HS-5 (cell line): ENCODE results near the gene TMEM94.

Experiments used
- DNase-seq: peaks from one replicate; pipeline ENCODE4 v3.0.0-alpha.2; 2012; ENCODE audit warnings: low read depth

The TMEM94 gene

DNA sequence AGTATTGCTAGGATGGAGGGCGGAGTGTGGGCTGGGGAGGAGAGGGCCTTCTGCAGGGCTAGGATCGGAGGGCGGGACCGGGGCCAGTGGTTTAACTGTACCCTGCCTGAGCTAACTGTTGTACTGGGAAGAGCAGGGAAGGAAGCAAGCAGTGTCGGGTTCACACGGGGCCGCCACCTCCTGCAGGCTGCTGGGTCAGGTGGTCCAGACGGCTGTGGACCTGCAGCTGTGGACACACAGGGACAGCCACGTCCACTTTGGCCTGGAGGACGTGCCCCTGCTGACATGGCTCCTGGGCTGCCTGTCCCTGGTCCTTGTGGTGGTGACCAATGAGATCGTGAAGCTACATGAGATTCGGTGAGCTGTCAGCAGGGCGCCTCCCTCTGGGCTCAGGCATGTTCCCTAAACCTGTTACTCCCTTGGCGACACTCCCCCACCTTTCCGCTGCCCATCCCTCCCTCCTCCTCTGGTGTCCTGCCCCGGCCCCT is 42.3 kb downstream of the TMEM94 start:
- DNase-seq: no peak

DNA sequence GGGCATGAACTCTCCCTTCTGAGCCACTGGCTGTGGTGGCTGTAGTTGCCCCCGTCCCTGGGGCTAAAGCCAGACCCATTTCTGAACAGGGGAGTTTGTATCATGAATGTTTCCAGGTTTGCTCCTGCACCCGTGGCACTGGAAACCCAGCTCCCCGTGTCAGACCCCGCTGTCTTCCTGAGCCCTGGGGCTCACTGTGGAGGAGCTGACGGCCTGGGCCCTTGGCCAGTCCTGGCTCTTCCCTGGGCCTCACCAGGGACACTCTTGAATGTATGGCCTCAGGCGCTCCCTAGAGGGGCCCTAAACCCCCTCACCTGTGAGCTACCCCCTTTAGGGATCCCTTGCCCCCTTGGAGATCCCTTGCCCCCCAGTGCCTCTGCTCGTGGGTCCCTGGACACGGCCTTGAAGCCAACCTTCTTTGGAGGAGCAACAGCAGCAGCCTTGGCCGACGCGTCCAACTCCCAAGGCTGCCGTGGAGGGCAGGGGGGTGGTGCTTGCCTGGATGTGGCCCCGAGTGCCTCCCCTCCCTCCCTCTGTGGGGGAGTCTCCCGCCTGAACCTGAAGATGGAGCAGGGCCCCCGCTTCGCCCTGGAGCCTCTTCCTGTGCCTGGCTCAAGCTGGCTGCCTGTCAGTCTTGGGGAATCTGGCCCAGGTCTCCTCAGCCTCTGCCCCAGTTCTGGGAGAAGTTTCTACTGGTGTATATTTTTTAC is 43.0 kb downstream of the TMEM94 start:
- DNase-seq: no peak

DNA sequence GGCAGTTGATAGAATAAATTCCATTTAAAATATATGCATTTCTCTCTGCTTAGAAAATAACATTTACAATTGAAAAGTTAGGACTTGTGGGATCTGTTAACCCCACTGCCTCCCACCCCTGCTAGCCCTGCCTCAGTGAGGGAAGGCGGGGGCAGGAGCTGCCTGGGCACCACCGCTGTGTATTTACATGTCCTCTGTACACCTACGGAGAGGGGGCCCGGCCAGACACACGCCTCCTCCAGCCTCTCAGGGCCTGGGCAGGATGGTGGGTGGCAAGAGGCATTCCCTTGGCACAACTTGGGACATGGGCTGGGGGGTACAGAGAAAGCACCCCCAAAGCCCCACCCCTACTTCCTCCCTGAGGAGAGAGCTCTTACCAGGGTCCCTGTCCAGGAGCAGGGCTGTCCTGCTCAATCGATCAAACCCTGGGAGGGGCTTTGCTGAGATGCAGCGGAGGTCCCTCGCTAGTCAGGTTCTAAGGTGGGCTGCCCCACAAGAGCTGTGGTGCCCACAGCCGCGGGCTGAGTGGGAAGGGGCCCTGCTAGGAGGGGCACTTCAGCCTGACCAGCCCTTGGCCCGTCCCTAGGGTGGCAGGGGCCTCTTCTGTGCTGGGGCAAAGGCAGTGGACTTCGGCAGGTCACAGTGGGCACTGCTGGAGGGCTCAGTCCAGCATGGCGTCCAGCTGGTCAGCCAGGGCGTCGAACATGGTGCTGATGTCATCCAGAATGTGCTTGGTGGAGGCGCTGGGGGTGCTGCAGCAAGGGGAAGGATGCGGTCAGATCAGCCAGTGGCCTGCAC is 44.2 kb downstream of the TMEM94 start:
- DNase-seq: no peak

DNA sequence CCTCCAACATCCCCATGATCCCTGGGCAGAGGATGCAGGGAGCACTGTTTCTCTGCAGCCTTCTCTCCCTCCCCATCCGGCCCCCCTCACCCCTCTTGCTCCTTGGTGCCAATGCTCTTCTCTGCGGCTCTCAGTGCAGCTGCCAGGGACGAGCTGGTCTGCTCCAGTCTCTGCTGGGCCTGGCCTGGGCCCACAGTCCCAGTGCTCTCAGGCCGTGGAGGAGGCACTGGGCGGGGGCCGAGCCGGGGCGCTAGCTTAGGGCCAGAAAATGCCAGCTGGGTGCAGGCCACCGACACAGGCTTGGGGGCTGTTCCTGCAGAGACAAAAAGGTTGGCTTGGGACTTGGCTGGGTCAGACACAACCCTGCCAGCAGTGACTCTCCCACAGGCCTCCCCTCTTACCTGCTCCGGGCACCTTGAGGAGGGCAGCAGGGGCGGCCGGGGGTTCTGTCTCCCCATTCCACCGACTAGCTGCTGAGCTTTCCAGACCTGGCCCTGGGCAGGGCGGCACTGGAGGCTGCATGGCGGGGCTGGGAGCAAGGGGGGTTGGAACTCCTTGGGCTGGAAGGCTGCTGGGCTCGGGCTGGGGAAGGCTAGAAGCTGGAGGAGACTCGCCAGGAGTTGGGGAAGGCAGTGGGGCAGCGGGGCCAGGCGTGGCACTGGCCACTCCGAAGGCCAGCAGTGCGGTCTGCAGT is 45.1 kb downstream of the TMEM94 start:
- DNase-seq: no peak

DNA sequence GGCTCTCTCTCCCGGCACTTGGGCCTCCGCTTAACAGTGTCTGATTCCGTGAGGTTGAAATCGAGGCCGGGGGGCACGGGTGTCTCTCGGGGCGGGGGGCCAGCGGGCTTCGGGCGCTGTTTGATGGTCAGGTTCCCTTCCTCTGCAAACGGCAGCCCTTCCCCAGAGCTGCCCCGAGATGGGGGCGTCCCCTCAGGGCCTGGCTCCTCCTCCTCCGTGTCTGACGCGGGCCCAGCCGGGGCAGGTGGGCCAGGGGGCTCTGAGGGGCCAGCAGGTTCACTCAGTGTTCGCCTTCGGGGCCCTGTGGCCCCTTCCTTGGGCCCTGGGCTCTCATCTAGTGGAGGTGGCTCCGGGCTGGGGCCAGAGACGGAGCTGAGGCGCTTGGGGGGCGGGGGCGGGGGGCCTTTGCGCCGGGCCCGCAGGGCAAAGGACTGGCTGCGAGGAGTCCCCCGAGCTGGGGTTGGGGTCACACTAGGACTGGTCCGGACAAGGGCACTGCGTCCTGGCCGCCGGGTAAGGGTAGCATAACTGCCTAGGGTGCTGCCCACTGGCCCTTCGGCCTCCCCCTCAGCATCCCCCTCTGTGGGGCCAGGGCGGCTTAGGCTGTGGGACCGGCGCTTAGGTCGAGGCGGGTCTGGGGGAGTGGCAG is 45.8 kb downstream of the TMEM94 start:
- no peak for DNase-seq

DNA sequence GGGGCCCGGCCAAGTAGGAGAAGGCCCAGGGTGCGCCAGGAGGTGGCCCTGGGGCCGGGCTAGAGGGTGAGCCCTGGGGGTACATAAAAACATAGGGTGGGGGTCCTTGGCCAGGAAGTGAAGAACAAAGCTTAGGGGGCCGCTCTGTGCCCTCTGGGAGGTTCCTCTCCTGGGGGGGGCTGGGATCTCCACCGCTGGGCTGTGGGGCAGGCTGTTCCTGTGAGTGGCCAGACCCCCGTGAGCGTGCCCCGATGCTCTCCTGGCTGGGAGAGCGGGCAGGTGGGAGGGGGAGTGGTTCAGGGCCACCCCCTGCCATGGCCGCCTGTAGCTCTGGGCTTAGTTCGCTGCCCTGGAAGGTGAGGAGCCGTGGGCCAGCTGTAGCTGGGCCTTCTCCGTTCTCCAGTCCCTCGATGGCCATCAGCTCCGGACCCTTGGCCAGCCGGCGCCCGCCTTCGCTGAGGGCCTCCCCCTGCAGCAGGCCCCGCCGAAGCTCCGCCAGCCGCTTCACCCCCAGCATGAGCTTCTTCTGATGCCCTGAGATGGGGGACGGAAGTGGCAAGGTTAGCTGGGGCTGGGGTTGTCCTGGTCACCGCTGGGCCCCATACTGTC is 46.4 kb downstream of the TMEM94 start:
- no peak for DNase-seq

DNA sequence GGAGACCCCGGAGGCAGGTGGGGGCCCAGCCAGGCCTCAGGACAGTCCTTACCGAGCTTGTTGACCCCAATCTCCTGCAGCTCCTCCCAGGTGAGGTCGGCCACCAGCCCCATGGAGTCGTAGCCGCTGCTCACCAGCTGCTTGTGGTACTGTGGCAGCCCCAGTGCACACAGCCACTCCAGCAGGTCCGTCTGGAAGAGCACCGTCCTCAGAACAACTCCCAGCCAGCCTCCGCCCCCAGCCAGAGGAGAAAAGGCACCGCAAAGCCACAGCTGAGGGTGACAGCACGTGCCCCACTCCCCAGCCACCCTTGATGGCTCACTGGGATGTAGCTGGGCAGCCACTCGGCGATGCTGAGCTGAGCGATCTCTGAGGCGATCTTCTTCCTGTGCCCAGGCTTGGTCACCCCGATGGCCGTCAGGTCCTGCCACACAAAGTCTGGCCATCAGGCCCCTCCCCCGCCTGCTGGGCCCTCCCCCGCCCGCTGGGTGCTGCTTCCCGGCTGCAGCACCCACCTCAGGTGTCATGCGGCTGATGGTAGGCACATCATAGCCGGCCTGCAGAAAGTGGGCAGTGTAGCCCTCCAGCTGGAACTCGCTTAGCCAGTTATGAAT is 47.0 kb downstream of the TMEM94 start:
- no peak for DNase-seq

DNA sequence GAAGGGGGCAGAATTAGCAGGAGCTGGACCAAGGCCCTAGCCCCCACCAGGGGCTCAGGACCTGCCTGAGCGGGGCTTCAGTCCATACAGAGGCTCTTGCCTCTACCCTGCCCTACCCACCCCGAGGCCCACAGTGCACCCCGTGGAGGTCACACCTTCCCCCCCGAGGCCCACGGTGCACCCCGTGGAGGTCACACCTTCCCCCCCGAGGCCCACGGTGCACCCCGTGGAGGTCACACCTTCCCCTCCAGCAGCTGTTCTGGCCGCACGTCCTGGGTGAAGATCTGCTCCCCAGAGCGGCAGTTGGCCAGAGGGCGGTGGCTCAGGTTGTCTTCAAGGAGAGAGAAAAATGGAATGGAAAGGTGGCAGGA is 47.5 kb downstream of the TMEM94 start:
- DNase-seq: no peak

DNA sequence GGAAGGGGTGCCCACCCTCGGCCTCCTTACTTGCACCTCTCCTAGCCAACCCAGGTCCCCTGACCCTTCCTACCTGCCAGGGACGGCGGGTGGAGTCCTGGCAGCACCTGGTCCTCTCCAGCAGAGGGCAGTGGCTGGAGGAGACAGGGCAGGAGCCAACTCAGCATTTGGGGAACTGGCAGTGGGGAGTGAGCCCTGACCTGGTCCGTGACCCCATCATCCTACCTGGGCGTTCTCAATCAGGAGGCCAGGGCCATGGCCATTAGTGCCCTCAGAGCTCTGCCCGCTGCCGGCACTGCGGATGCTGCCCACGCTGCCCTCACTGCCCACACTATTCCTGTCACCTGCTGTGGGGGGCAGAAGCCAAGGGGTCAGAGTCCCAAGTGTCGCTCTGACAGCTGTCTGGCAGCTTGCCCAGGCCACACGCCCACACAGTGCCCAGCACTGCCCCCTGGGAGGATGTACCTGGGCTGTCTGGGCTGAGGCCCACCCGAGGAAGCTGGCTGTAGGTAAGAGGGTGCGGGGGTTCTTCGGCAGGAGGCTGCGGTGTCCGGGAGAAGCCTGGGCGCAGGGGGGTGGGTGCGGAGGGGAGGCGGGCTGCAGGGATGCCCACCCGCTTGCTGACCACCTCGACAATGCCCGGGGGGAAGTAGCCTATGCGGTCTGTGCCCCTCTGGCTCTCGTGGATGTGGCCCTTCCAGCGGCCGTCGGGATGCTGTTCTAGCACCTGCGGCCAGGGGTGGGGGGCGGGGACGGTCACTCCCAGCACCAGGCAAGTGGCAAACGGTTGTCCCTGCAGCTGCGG is 48.1 kb downstream of the TMEM94 start:
- no peak for DNase-seq

DNA sequence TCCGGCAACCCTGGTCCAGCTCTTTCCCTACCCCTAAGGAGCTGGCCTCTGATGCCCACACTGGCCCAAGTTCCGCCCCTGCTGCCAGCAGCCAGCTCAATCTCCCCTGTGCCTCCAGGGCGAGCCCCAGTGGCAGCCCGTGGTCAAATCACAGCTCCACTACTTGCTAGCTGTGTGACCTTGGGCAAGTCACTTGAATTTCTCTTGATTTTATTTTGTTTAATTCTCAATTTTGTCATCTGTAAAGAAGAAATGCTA is 48.6 kb downstream of the TMEM94 start:
- no peak for DNase-seq

DNA sequence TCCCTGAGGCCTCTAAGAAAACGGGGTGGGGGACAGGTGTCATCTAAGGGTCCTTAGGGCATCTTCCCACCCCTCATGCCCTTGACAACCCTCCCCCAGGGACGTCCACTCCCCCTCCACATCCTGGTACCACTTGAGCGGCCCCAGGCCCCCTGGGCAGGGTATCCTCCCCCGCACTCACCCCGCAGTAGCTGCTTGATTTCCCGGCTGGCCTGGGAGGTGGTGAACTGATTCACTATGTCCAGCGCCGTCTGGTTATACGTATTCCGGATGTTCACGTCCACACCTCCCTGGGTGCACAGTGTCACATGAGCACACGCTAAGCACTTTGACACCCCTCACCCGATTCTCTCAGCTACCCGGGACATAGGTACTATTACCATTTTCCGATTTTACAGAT is 49.2 kb downstream of the TMEM94 start:
- DNase-seq: no peak

DNA sequence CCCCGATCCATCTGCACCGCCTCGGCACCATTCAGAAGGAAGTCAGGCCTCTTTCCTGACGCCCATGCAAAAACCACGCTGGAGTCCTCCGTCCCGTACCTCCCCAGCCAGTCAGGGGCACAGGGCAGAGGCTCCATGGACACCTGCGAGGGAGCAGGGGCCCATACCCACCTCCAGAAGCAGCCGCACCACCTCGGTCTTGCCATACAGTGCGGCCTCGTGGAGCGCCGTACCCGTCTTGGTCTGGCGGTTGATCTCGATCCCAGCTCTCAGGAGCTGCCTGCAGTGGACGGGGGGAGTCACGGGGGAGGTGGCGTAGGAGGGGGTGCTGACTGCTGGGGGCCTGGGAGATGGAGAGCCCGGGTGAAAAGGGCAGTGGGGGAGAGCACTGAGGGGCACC is 49.7 kb downstream of the TMEM94 start:
- DNase-seq: no peak

DNA sequence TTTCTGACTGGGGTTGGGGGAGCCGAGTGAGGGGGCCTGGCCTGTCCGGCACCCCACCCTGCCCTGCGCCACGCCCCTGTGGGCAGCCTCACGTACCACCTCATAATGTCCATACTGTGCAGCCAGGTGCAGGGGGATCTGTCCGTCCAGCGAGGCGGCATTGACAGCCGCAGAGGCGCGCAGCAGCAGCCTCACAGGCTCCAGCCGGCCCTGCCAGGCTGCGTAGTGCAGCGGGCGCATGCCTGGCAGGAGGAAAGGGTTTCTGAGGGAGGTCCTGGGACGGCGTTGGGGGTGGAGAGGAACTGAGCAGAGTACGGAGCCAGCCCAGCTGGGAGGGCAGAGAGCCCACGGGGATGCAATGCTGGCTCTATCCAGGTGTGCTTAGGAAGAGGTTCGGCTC is 50.5 kb downstream of the TMEM94 start:
- DNase-seq: no peak

DNA sequence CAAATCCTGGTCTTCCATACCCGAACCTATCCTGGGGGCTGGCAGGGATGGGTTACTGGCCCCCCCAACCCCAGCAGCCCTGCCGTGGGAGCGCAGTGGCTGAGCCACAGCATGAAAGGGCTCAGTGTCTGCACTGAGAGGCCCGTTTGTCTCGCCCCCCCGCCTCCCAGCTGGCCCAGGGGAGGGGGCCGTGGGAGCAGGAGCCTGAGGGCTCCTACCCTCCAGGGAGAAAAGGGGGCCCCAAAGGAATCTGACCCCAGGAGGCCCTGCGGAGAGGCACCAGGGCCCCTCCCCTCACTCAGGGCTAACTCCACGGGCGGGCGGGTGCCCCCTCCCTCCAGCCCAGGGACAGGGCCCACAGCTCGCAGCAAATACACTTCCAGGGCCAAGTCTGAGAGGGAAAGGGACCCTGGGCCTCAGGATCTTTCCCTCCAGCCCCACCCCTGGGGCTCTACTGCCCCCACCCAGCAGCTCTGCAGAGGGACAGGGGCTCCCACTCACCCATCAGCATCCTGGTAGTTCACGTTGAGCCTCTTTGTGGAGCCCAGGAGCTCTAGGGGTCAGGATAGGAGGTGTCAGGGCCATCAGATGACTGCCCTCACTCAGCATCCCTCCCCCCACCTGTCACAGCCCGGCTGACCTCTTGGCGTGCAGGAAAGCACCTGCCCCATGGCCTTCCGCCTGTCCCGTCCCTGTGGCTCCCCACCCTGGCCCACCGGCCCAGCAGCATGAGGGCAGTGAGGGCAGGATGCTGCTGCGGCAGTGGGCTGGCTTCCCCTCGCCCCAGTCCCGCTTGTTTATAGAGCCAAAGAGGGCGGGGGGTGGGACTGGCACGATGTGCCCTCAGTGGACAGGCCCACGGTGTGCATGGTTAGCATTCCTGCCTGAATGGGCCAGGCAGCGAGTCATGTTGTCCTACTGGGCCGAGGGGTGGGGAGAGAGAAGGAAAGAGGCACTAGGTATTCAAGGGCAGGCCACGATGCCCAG is 51.6 kb downstream of the TMEM94 start:
- no peak for DNase-seq

DNA sequence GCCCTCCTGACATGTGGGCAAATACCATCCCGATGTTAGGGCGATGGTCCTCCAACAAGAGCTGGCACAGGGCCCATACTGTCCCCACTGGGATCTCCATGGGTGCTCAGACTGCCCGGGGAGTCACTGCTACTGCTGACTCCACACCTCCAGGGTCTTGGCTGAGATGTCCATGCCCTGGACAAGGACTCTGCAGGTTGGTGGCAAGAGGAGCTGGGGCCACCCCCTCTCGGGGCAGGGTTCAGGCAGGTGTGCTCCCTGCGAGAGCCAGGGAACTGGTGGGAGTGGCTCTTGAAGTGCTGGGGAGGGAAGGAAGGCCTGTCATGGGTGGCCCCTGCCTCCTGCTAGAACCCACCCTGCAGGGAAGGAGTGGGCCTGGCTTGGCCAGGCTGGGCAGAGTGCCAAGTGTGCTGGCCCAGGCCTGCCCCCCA is 52.5 kb downstream of the TMEM94 start:
- DNase-seq: no peak

DNA sequence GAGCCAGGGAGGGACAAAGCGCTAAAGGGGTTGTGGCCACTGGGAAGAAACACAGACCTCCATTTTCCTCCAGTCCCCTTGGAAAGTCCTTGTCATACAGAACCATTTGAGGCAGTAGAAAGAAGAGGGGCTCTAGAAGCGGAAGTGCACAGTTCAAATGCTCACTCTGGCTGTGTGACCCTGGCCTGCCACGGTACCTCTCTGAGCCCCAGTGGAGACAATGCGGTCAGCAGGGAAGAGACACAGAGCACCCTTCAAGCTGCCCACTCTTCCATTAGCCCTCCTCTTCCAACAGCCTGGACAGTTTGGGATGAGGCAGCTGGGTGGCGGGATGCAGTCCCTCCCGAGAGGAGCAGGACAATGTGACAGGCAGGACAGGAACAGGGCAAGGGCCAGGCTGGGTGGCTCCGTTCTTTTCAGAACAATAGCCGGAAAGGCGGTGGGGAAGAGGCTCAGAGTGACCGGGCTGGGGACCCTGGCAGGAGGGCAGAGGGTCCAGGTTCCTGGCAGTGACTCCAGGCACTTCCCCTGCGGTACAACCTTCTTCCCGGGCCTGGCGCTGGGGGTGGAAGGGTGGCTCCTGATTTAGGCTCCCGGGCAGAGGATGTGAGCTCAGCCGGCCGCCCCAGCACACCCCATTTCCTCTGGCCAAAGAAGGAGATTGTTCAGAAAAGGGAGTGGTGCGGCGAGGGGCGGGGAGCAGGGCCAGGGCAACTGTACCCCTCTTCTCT is 53.3 kb downstream of the TMEM94 start:
- DNase-seq: no peak

DNA sequence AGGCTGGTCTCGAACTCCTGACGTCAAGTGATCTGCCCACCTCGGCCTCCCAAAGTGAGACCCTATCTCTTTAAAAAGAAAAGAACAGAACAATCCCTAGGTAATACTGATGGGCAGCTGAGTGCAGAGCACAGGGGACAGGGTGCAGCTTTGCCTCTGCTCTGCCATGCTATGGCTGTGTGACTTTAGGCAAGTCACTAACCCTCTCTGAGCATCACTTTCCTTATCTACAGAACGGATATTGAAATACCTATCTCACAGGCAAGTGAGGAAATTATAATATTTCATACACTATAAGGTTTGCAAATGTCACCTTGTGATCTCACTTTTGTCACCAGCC is 54.8 kb downstream of the TMEM94 start:
- no peak for DNase-seq

DNA sequence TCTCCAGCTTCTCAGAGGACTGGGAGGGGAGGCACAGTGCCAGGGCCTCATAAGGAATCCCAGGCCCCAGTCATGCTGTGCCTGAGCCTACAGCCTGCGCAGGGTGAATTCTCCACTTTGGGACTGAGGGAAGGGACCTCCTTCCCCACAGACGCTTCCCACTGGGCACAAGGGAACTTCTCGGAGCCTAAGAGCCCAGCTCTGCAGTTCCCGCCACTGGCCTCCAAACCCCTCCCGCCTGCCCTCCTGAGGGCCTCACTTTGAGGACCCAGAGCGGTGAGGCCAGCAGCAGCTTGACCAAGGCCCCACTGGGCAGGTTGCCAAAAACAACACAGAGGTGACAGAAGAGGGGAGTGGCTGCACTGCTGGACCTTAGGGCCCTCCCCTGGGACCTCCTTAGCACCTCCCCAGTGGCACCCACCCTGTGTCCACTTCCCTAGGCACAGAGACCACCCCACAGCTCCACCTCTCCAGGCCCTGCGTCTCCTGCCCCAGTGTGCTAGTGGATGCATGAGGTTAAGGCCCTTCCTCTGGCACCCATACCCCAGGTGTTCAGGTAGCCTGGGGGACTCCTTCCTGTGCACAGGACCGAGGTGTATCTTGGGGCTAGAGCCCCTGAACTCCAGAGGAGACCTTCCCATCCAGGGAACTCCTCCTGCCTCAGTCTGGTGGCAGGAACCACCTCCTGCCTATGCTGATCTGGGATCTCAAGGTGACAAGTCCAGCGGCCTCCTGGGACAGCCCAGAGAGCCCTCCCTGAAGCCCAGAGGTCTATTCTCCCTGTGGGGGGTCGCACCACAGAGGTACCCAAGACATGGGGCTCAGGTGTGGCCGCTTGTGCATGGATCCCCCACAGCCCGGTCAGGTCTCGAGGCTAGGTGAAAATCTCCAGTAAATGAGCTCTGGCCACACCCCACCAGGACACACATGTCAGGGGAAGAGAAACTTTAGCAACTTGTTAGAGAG is 55.5 kb downstream of the TMEM94 start:
- DNase-seq: no peak
